Activated naive CD8-positive, alpha-beta T cell treated with anti-CD3 and anti-CD28 coated beads, Interleukin-2, amount 50 U/mL, for 16 hours (primary cell): ENCODE results near the gene TM4SF20.

Experiments used
- DNase-seq: peaks from one replicate; pipeline ENCODE4 v3.0.0-alpha.2; 2020; ENCODE audit warnings: low read depth, low spot score

The TM4SF20 gene

GRCh38 chr2:227320305-227321094, 58.6 kb downstream of the TM4SF20 start:
- no peak for DNase-seq

- no peak for DNase-seq
These were observed 61.3 kb downstream of the TM4SF20 start for GRCh38 chr2:227317834-227318233.

GRCh38 chr2:227313310-227313709, 65.8 kb downstream of the TM4SF20 start:
- DNase-seq = no peak

GRCh38 chr2:227312579-227312978, 66.5 kb downstream of the TM4SF20 start:
- DNase-seq = no peak
